PC-9 (cell line): ENCODE results near the gene KRT34. TPM values are rescaled to one million over a fixed set of nuclear protein-coding genes. Genes with fewer than 3 reads are reported as not detected.

Source experiments
- BruUV-seq: library from RNA; stranded (reverse); fragments of 400-500 nt; replicated peaks from 2 replicates; lab custom pipeline; 2021; lab: Mats Ljungman, UMichigan
- CTCF ChIA-PET: fragments of 300-600 bp; sonication (Branson Sonifier 250); formaldehyde crosslinking; loops from one replicate; lab custom pipeline; 2022; ENCODE audit warnings: antibody characterized with exemption; lab: Charles Lee
- POLR2A ChIA-PET: fragments of 300-600 bp; sonication (Branson Sonifier 250); formaldehyde crosslinking; loops from one replicate; lab custom pipeline; 2022; ENCODE audit warnings: antibody characterized with exemption; ENCODE audit not compliant: unreplicated experiment; lab: Charles Lee
- DNase-seq, 2 experiments: peaks; one replicate each; pipeline versions ENCODE4 v3.0.0 to v3.0.0-alpha.2; 2015 to 2022; ENCODE audit warnings: mixed read lengths in 1 of 2
- H2AFZ ChIP-seq: fragments of 200-600 bp; sonication (generic); 2 replicates; pipeline ENCODE4 v1.8.1; 2017; ENCODE audit warnings: antibody characterized with exemption
- H3F3A ChIP-seq: fragments of 200-600 bp; sonication (generic); 2 replicates; pipeline ENCODE4 v1.8.1; 2017; ENCODE audit warnings: antibody characterized with exemption, mild to moderate bottlenecking, low read depth; ENCODE audit not compliant: insufficient read depth
- H3K27ac ChIP-seq: fragments of 200-600 bp; sonication (generic); 2 replicates; pipeline ENCODE4 v1.6.1; 2016; ENCODE audit warnings: mixed run types
- H3K27me3 ChIP-seq: fragments of 200-600 bp; sonication (generic); 2 replicates; pipeline ENCODE4 v1.6.1; 2016; ENCODE audit warnings: low read depth, mixed run types; ENCODE audit not compliant: insufficient read depth
- H3K36me3 ChIP-seq: fragments of 200-600 bp; sonication (generic); 2 replicates; pipeline ENCODE4 v1.6.1; 2016; ENCODE audit warnings: low read depth, mixed run types
- H3K4me1 ChIP-seq: fragments of 200-600 bp; sonication (generic); replicated peaks from 2 replicates; pipeline ENCODE4 v1.6.1; 2016; ENCODE audit warnings: mixed run types; ENCODE audit not compliant: insufficient read depth
- H3K4me2 ChIP-seq: fragments of 200-600 bp; sonication (generic); 2 replicates; pipeline ENCODE4 v1.6.1; 2017; ENCODE audit warnings: mixed run types
- H3K4me3 ChIP-seq: fragments of 200-600 bp; sonication (generic); 2 replicates; pipeline ENCODE4 v1.6.1; 2016; ENCODE audit warnings: mixed run types
- H3K79me2 ChIP-seq: fragments of 200-600 bp; sonication (generic); 2 replicates; pipeline ENCODE4 v1.6.1; 2017; ENCODE audit warnings: low read depth, mixed run types
- H3K9me2 ChIP-seq: fragments of 200-600 bp; sonication (generic); 2 replicates; pipeline ENCODE4 v1.8.1; 2017; ENCODE audit warnings: mild to moderate bottlenecking; ENCODE audit not compliant: insufficient read depth
- H3K9me3 ChIP-seq: fragments of 200-600 bp; sonication (generic); 2 replicates; pipeline ENCODE4 v1.8.1; 2016; ENCODE audit warnings: low read depth; ENCODE audit not compliant: insufficient read depth
- H4K20me1 ChIP-seq: fragments of 200-600 bp; sonication (generic); 2 replicates; pipeline ENCODE4 v1.8.1; 2017; ENCODE audit not compliant: insufficient read depth
- CTCF ChIP-seq: fragments of 200-600 bp; sonication (generic); conservative IDR thresholded peaks from 2 replicates; pipeline ENCODE4 v1.6.1; 2017; ENCODE audit warnings: mixed run types, antibody characterized with exemption, mild to moderate bottlenecking, moderate library complexity
- EZH2 ChIP-seq: fragments of 200-600 bp; sonication (generic); IDR thresholded peaks from 2 replicates; pipeline ENCODE4 v1.8.0; 2017; ENCODE audit warnings: antibody characterized with exemption, low read depth
- intact Hi-C: fragments of 100-400 bp; cut with micrococcal nuclease; formaldehyde crosslinking; loops from one replicate; pipeline ENCODE4 v1.10.0; 2022; ENCODE audit not compliant: unreplicated experiment
- total RNA-seq: library from RNA; stranded (reverse); gene quantifications from 2 replicates; pipeline ENCODE4 v1.2.3, GENCODE V29; 2021

The KRT34 gene
- total RNA-seq, 1 experiment from 2014 or later = 1.4 TPM

GRCh38 chr17:41329279-41329948 is 52.7 kb downstream of the KRT34 start:
- no peaks in the 10 kb centered on the region for H3F3A ChIP-seq
- ChIA-PET POLR2A (interaction anchor here (0.5 to 0.6 kb wide), 3 partner anchors 9 to 197 kb away, joined by 3 to 5 read pairs (median 3); partner anchors contain the start of gene KRT13), CTCF (interaction anchor here (0.6 kb wide), 1 partner anchor 319 kb away, joined by 4 read pairs; no protein-coding TSS in a partner anchor)
- H3K27me3 ChIP-seq = no peaks in the 10 kb centered on the region
- TF ChIP-seq EZH2 (no peak), CTCF (peak; percentile 90)
- peak; percentile 47 to 65 for DNase-seq
- H3K4me2 ChIP-seq = no peak overlapping the region
- H3K4me1 ChIP-seq = peaks cover 6% of the 10 kb centered on the region
- no peak overlapping the region for H3K27ac ChIP-seq
- no peak overlapping the region for H2AFZ ChIP-seq
- H3K9me2 ChIP-seq = no peaks in the 10 kb centered on the region
- BruUV-seq = no TSS peak
- H3K79me2 ChIP-seq = no peaks in the 10 kb centered on the region
- no peaks in the 10 kb centered on the region for H3K36me3 ChIP-seq
- no peak overlapping the region for H3K4me3 ChIP-seq
- no peaks in the 10 kb centered on the region for H4K20me1 ChIP-seq
- no peaks in the 10 kb centered on the region for H3K9me3 ChIP-seq
- intact Hi-C loops = loop anchor here (1.0 to 10.0 kb wide), 4 partner anchors 195 to 715 kb away; partner anchors contain the start of gene KRT19

- TF ChIP-seq CTCF (no peak), EZH2 (no peak)
- H3F3A ChIP-seq = no peaks in the 10 kb centered on the region
- H3K79me2 ChIP-seq = no peaks in the 10 kb centered on the region
- no peaks in the 10 kb centered on the region for H3K36me3 ChIP-seq
- no peaks in the 10 kb centered on the region for H3K9me2 ChIP-seq
- H3K9me3 ChIP-seq = no peaks in the 10 kb centered on the region
- DNase-seq = no peak
- BruUV-seq = no TSS peak
- no peak overlapping the region for H3K4me3 ChIP-seq
- no peak overlapping the region for H2AFZ ChIP-seq
- intact Hi-C loops = loop anchor here (5.0 to 10.0 kb wide), 3 partner anchors 197 to 713 kb away; partner anchors contain the start of gene KRT19
- H3K4me2 ChIP-seq = no peak overlapping the region
- no peak overlapping the region for H3K27ac ChIP-seq
- H4K20me1 ChIP-seq = no peaks in the 10 kb centered on the region
- CTCF ChIA-PET = interaction anchor here (0.7 kb wide), 1 partner anchor 65 kb away, joined by 3 read pairs; no protein-coding TSS in a partner anchor
- POLR2A ChIA-PET = no interaction called here
- H3K27me3 ChIP-seq = no peaks in the 10 kb centered on the region
- peaks cover 6% of the 10 kb centered on the region; the same call in 1 of the 2 replicates for H3K4me1 ChIP-seq
These were observed 53.9 kb downstream of the KRT34 start for GRCh38 chr17:41328207-41328606.

Other genes starting within 250 kb of the KRT34 start
- gene KRTAP4-6, start 241.8 kb downstream of the KRT34 start, total RNA-seq = not detected in 2 replicates
- not detected in 2 replicates for gene KRTAP4-5, start 232.5 kb downstream of the KRT34 start, total RNA-seq
- gene KRTAP4-4, start 221.6 kb downstream of the KRT34 start, total RNA-seq = not detected in 2 replicates
- not detected in 2 replicates for gene KRTAP4-3, start 214.1 kb downstream of the KRT34 start, total RNA-seq
- gene KRTAP4-2, start 204.1 kb downstream of the KRT34 start, total RNA-seq = not detected in 2 replicates
- gene KRTAP4-1, start 197.4 kb downstream of the KRT34 start, total RNA-seq = not detected in 2 replicates
- not detected in 2 replicates for gene KRTAP9-1, start 192.4 kb downstream of the KRT34 start, total RNA-seq
- not detected in 2 replicates for gene KRTAP9-2, start 155.7 kb downstream of the KRT34 start, total RNA-seq
- gene KRTAP9-3, start 149.9 kb downstream of the KRT34 start, total RNA-seq = not detected in 2 replicates
- gene KRTAP9-8, start 144.3 kb downstream of the KRT34 start, total RNA-seq = not detected in 2 replicates
- gene KRTAP9-4, start 132.6 kb downstream of the KRT34 start, total RNA-seq = not detected in 2 replicates
- not detected in 2 replicates for gene KRTAP9-9, start 126.9 kb downstream of the KRT34 start, total RNA-seq
- not detected in 2 replicates for gene KRTAP9-6, start 116.9 kb downstream of the KRT34 start, total RNA-seq
- gene KRTAP9-7, start 106.6 kb downstream of the KRT34 start, total RNA-seq = not detected in 2 replicates
- not detected in 2 replicates for gene KRTAP29-1, start 79.5 kb downstream of the KRT34 start, total RNA-seq
- not detected in 2 replicates for gene KRTAP16-1, start 73.0 kb downstream of the KRT34 start, total RNA-seq
- gene KRTAP17-1, start 66.6 kb downstream of the KRT34 start, total RNA-seq = not detected in 2 replicates
- gene KRT33A, start 31.5 kb downstream of the KRT34 start, total RNA-seq = not detected in 2 replicates
- not detected in 2 replicates for gene KRT33B, start 12.5 kb downstream of the KRT34 start, total RNA-seq
- not detected in 2 replicates for gene KRT31, start 15.3 kb upstream of the KRT34 start, total RNA-seq
- gene KRT37, start 42.3 kb upstream of the KRT34 start, total RNA-seq = not detected in 2 replicates
- not detected in 2 replicates for gene KRT38, start 58.7 kb upstream of the KRT34 start, total RNA-seq
- gene KRT32, start 85.1 kb upstream of the KRT34 start, total RNA-seq = not detected in 2 replicates
- gene KRT35, start 98.8 kb upstream of the KRT34 start, total RNA-seq = not detected in 2 replicates
- not detected in 2 replicates for gene KRT36, start 107.6 kb upstream of the KRT34 start, total RNA-seq
- gene KRT13, start 123.3 kb upstream of the KRT34 start, total RNA-seq = 606 and 1,548 TPM in 2 replicates
- gene KRT15, start 136.6 kb upstream of the KRT34 start, total RNA-seq = 41.9 and 49.9 TPM in 2 replicates
- 1,811 and 2,277 TPM in 2 replicates for gene KRT19, start 146.0 kb upstream of the KRT34 start, total RNA-seq
- gene KRT9, start 189.8 kb upstream of the KRT34 start, total RNA-seq = 0.55 and 0.73 TPM in 2 replicates
- gene KRT14, start 204.6 kb upstream of the KRT34 start, total RNA-seq = 2.2 and 2.5 TPM in 2 replicates
- 41.7 and 53.5 TPM in 2 replicates for gene KRT16, start 230.5 kb upstream of the KRT34 start, total RNA-seq
- 29.0 and 80.8 TPM in 2 replicates for gene KRT17, start 242.3 kb upstream of the KRT34 start, total RNA-seq